GM19468 (cell line): ENCODE data around the gene PRKCA.

Source experiments
- ATAC-seq: cut with Tn5 transposase; IDR thresholded peaks from one replicate; pipeline ENCODE4 v1.9.1; 2021; ENCODE audit warnings: mild to moderate bottlenecking, moderate library complexity, moderate number of reproducible peaks; ENCODE audit not compliant: unreplicated experiment; ENCODE audit errors: extremely low read depth

The PRKCA gene

DNA sequence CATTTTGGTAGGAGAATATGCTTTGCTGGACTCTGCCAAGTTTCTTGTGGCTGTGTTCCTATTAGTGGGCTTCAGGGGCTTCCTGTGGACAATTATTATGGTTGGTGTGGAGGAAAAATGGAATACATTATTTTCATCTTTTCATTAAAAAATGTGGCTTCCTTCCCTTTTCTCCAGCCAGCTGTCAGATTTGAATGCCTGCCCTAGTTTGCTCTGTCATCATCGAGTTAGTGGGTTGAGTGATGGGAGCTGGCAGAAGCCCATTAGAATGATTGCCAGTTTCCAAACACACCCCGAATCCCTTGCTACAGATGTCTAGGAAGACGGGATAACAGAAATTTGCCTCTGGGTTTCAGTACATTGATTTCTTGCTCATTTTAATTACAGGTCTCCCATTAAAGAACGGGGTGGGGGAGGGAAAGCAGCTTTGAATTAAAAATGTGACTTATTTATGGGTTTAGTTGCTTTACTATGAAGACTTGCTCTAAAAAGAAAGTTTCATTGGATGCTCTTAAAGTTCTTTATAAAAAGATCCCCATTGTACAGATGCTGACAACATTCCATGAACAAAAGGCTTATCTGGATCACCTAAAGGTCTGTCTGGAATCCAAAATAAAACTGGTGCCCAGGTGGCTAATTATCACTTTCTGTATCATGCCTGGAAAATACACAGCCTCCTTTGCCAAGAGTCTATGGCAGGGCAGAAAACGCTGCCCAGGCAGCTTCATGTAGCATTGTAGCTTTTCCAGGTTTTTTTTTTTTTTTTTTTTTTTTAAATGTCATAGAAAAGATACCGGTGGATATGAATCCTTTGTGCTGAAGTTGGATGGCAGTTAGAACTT lies 103.6 kb downstream of the PRKCA start:
- no peak for ATAC-seq

GRCh38 chr17:66406701-66407644 lies 104.6 kb downstream of the PRKCA start:
- no peak for ATAC-seq

DNA sequence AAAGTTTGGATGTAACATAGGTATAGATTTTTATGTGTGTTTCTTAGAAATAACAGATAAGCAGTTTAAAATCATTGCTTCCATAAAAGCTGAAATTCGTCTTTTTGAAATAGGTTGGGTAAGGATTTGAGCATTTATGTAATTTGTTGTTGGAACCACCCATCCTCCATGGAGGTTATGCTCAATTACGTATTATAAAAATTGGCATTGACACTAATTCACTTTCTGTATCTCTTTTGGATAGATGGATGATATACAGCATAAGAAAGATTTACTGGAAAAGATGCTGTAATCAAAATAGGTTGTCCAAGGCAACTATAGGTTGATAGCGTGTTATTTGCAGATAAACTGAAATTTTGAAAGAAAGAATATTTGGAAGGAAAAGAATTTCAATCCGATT lies 105.5 kb downstream of the PRKCA start:
- no peak for ATAC-seq

GRCh38 chr17:66411520-66411919 lies 109.1 kb downstream of the PRKCA start:
- no peak for ATAC-seq

DNA sequence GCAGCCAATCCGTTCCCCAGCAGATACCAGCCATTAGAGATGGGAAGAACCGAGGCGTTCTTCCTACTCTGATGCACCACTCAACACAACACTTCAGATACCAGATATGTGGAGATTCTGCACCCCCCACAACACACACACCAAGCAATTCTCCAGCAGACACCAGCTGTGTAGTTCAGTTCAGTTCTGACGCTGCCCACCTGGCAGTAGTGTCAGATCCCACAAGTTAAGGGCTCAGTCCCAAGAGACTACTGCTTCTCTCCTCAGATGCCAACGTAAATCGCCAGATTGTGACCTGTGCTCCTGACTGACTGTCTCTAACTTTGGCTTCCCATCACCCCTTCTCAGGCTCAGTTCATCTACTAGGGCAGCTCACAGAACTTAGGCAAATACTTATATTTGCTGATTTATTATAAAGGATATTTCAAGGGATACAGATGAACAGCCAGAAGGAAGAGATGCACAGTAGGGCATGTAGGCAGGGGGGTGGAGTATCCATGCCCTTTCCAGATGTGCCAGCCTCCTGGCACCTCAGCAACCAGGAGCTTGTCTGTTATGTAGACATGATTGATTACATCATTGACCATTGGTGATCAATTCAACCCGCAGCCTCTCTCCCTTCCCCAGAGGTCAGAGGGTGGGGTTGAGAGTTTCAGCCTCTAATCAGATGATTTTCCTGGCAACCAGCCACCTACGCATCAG lies 110.6 kb downstream of the PRKCA start:
- ATAC-seq, result no peak

DNA sequence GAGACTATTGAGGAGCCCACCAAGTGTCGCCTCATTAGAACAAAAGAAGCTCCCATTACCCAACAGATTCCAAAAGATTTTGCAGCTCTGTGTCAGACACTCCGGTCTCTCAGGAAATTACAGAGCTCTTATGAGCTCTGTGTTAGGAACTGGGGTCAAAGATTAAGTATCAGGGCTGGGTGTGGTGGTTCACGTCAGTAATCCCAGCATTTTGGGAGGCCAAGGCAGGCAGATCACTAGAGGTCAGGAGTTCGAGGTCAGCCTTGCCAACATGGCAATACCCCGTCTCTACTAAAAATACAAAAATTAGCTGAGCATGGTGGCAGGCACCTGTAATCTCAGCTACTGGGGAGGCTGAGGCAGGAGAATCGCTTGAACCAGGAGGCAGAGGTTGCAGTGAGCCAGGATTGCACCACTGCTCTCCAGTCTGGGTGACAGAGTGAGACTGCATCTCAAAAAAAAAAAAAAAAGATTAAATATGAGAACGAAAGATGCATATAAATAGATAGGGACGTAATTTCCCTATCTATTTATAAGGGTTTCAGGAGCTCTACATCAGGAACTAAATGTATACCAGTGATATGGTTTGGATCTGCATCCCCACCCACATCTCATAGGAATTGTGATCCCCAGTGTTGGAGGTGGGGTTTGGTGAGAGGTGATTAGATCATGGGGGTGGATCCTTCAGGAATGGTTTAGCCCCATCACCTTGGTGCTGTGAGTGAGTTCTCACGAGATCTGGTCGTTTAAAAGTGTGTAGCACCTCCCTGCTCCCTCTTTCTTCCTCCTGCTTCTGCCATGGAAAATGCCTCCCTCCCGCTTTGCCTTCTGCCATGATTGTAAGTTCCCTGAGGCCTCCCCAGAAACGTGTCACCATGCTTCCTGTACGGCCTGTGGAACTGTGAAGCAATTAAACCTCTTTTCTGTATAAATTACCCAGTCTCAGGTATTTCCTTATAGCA lies 111.4 kb downstream of the PRKCA start:
- no peak for ATAC-seq

DNA sequence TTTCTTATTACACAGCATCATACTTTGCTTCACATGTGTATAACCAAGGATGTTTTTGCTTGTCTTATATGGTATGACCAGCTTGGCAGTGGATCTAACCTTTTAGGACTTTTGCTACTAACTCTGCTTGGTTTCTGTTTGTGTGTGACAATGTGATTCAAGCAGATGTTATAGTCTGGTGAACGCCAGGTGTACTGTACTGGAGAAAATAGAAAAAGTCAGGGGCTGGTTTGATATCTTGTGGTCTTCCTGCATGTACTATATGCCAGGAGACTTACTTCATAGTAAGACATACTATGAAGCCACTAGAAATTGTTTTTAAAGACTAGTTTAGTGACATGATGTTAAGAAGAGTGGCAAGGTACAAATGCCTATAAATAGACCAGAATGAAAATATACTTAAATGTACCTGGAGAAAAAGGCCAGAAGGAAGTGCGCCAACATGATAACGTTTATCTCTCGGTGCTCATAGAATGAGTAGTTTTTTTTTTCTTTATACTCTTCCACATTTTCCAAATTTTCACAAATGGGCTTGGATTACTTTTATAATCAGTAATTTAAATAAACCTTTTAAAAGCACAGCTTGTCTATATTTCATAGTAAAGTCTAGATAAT lies 112.3 kb downstream of the PRKCA start:
- ATAC-seq, result no peak

- ATAC-seq, result no peak
These were observed 113.2 kb downstream of the PRKCA start for GRCh38 chr17:66415366-66416206.

DNA sequence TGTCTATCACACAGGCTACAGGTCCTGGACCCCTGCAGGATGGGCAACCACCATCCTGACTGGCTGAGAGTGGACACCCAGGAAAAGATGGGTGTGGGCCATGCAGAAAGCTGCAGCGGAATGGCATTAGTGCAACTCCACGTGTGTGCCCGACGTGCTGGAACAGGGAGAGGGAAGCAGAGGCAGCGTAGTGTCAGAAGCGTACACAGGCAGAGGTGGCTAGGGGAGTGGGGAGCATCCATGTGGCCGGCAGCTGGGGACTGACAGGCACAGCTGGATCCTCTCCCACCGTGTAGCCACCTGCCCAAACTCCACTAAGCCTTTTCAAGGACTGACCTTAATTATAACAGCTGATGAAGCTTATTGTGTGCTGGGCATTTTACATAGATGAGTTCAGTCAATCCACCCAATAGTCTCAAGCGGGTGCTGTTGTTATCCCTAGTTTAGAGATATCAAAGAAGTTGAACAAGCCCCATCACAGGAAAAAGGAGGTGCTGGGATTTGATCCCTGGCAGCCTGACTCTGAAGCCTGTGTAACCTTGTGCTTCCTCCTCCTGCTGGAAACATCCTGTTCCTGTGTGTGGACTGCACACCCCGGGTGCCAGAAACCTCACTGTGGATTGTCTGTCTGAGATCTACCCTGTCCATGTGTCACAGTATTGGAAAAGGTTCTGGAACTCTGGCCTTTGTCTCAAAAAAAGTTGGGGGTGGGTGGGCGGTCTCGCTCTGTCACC lies 114.0 kb downstream of the PRKCA start:
- ATAC-seq, result no peak

DNA sequence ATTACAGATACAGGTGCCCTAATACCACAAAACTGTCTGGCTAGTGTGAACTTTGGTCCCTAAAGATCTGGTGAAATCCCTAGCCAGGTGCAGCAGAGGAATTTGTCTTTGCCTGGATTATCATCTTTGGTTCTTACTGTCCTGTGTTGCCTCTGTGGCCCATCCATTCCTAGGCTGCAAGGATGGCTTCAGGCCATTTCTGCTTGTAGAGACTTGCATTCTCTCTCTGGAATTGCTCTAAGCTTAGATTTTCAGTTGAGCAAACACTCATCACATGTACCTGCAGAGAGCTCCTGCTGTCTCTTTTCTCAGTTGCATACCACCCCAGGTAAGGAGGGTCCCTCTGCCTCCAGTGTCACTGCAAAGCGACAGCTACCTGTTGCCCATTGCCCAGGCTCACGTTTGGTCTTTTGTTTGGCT lies 114.9 kb downstream of the PRKCA start:
- no peak for ATAC-seq

- no peak for ATAC-seq
These were observed 118.6 kb downstream of the PRKCA start for GRCh38 chr17:66420961-66421371.

GRCh38 chr17:66422186-66422585 lies 119.8 kb downstream of the PRKCA start:
- no peak for ATAC-seq

GRCh38 chr17:66423056-66423955 lies 120.9 kb downstream of the PRKCA start:
- no peak for ATAC-seq

DNA sequence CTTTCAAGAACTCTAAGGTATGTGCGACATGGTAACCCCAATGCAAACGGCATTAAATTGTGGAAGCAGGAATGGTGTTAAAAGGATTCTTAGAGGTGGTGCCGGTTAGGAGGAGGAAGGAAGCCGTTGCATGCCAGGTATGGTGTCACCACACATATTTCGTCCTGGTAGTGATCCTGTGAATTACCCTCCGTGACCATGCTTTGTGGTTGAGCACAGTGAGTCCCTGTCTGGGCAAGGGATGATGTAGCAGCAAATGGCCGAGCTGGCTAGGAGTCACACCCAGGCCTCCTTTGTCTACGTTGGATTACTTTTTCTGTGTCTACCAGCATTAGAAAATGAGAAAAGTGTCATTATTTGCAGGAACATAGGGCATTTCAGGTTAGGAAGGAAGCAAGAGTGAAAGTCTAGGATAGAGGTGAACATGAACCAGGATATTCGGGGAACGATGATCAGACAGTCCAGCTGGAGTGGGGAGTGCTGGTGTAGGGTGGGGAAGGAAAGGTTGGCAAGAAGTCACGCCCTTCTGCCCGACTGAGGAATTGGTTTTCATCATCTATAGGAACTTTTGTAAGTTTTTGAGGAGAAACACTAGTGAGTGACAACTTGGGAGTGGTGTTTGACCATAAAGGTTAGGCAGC lies 123.5 kb downstream of the PRKCA start:
- no peak for ATAC-seq

DNA sequence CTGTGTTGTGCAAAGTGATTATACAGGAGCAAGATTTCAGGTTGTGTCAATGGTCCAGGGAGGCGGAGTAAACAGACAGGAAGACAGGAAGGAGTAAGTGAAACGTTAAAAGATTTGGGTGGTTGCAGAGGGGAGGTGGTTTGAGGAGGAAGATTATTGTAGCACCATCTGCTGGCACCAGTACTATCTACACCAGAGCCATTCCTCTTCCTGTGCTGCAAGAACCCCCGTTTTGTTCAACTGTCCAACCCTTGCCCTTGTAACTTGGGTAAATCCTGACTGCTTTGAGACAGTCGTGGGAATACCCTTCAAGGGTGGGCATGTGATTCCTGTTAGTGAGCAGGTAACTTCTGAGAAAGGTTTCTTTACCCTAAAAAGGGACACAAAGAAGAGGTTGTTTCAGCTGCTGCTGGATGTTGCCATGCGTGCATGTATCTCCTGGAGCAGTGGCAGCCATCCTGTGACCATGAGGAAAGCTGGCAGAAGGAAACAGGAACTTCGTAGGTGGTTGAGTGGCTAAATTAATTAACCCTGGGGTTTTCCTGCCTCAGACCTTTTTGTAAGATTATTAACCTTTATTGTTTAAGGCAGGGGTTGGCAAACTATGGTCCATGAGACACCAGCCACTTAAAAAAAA lies 124.1 kb downstream of the PRKCA start:
- ATAC-seq, result no peak

GRCh38 chr17:66427134-66427533 lies 124.7 kb downstream of the PRKCA start:
- no peak for ATAC-seq
